Thyroid gland (tissue), 4 donors: ENCODE results near the gene ANKRD10.

ENCODE experiments used
- POLR2A ChIP-seq, 2 donors: fragments of 450-650 bp; IDR thresholded peaks; one replicate each; pipeline ENCODE4 v1.6.1; 2017; ENCODE audit warnings: antibody characterized with exemption in 2 of 2, mild to moderate bottlenecking in 2 of 2, moderate library complexity in 1 of 2
- TF ChIP-seq, protein P1 (sequence below), 6 experiments: fragments of 200-600 bp in 3 of 6; fragments of 450-650 bp in 3 of 6; sonication (generic) in 3 of 6; IDR thresholded peaks; one replicate each; pipeline ENCODE4 v1.5.1; 2016 to 2019; ENCODE audit warnings: antibody characterized with exemption in 6 of 6, mild to moderate bottlenecking in 2 of 6, inconsistent platforms in 1 of 6, moderate library complexity in 1 of 6

- no peak for TF ChIP-seq POLR2A (IDR thresholded peaks at IDR 0.05)
- TF ChIP-seq, protein P1, sequence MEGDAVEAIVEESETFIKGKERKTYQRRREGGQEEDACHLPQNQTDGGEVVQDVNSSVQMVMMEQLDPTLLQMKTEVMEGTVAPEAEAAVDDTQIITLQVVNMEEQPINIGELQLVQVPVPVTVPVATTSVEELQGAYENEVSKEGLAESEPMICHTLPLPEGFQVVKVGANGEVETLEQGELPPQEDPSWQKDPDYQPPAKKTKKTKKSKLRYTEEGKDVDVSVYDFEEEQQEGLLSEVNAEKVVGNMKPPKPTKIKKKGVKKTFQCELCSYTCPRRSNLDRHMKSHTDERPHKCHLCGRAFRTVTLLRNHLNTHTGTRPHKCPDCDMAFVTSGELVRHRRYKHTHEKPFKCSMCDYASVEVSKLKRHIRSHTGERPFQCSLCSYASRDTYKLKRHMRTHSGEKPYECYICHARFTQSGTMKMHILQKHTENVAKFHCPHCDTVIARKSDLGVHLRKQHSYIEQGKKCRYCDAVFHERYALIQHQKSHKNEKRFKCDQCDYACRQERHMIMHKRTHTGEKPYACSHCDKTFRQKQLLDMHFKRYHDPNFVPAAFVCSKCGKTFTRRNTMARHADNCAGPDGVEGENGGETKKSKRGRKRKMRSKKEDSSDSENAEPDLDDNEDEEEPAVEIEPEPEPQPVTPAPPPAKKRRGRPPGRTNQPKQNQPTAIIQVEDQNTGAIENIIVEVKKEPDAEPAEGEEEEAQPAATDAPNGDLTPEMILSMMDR (IDR thresholded peaks at IDR 0.05) = no peak
These were observed 73.0 kb downstream of the ANKRD10 start for GRCh38 chr13:110841846-110842245.
